Measurements from ENCODE around the gene YIPF1.

Gene YIPF1

DNA sequence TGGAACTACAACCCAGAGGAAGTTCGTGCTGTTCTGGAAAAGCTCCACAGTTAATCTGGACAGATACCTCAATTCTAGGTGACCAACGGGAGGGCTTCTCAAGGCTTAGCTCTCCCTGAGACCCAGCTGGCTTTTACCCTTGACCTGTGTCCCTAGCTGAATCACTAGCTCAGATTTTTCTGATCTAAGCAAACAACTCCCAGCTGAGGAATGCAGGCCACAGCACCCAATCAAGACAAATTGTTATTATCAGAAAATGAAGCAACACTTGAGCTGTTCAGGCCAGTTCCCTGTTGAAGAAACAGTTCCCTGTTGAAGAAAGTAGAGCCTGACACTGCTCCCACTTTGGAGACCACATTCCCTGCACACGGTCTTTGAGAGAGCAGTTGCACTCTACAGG, 20.3 kb upstream of the YIPF1 start:
- no peak for TF ChIP-seq CTCF (IDR thresholded peaks at IDR 0.05; ENCODE audit: low read depth, low read length)
- in situ Hi-C loops (cut with HindIII; ENCODE audit: low sequenced_read_pairs) = no loop called here
- no peak overlapping the region for H3K4me3 ChIP-seq (ENCODE audit: low read depth, low read length)
- DNase-seq (ENCODE audit: low read depth, low spot score) = no peak

DNA sequence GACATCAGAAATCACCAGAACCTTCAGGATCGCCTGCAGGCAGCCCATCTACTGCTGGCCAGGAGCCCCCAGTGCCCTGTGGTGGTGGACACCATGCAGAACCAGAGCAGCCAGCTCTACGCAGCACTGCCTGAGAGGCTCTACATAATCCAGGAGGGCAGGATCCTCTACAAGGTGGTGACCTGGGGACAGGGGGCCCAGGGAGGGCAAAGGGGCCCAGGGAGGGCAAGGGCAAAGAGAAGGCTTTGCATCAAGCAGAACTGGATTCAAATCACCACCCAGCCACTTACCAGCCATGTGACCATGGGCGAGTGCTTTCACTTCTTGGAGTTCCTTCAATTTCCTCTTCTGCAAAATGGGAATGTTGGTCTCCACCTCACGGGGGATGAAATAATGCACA, 16.5 kb upstream of the YIPF1 start:
- no peak for TF ChIP-seq CTCF (IDR thresholded peaks at IDR 0.05; ENCODE audit: low read depth, low read length)
- no peak for DNase-seq (ENCODE audit: low read depth, low spot score)
- in situ Hi-C loops (cut with HindIII; ENCODE audit: low sequenced_read_pairs) = no loop called here
- H3K4me3 ChIP-seq (ENCODE audit: low read depth, low read length) = no peak overlapping the region

GRCh38 chr1:53905509-53905908, 15.9 kb upstream of the YIPF1 start:
- DNase-seq (ENCODE audit: low read depth, low spot score) = no peak
- no peak for TF ChIP-seq CTCF (IDR thresholded peaks at IDR 0.05; ENCODE audit: low read depth, low read length)
- in situ Hi-C loops (cut with HindIII; ENCODE audit: low sequenced_read_pairs) = no loop called here
- no peak overlapping the region for H3K4me3 ChIP-seq (ENCODE audit: low read depth, low read length)

GRCh38 chr1:53902235-53903138, 12.9 kb upstream of the YIPF1 start:
- no peak for DNase-seq (ENCODE audit: low read depth, low spot score)
- no peak for TF ChIP-seq CTCF (IDR thresholded peaks at IDR 0.05; ENCODE audit: low read depth, low read length)
- H3K4me3 ChIP-seq (ENCODE audit: low read depth, low read length) = no peak overlapping the region
- in situ Hi-C loops (cut with HindIII; ENCODE audit: low sequenced_read_pairs) = no loop called here

GRCh38 chr1:53899708-53900107, 10.1 kb upstream of the YIPF1 start:
- TF ChIP-seq CTCF (IDR thresholded peaks at IDR 0.05; ENCODE audit: low read depth, low read length) = no peak
- no peak for DNase-seq (ENCODE audit: low read depth, low spot score)
- in situ Hi-C loops (cut with HindIII; ENCODE audit: low sequenced_read_pairs) = no loop called here
- no peak overlapping the region for H3K4me3 ChIP-seq (ENCODE audit: low read depth, low read length)

- H3K4me3 ChIP-seq (ENCODE audit: low read depth, low read length) = no peak overlapping the region
- no peak for TF ChIP-seq CTCF (IDR thresholded peaks at IDR 0.05; ENCODE audit: low read depth, low read length)
- in situ Hi-C loops (cut with HindIII; ENCODE audit: low sequenced_read_pairs) = no loop called here
- DNase-seq (ENCODE audit: low read depth, low spot score) = peak; percentile 87
These were observed 9.6 kb upstream of the YIPF1 start for GRCh38 chr1:53899206-53899628.
